HG02884 (cell line): ENCODE measurements around the gene GRID1.

Experiments
- ATAC-seq: cut with Tn5 transposase; IDR thresholded peaks from one replicate; pipeline ENCODE4 v1.9.1; 2021; ENCODE audit warnings: mild to moderate bottlenecking, moderate library complexity; ENCODE audit not compliant: unreplicated experiment

Gene GRID1

GRCh38 chr10:86366033-86366901 is at the start of gene GRID1:
TSS of gene GRID1 (minus strand) at chr10:86366795.
- no peak for ATAC-seq

GRCh38 chr10:86415583-86415982 is 49.0 kb upstream of the GRID1 start:
- no peak for ATAC-seq

GRCh38 chr10:86415116-86415515 is 48.5 kb upstream of the GRID1 start:
- no peak for ATAC-seq

GRCh38 chr10:86413046-86413728 is 46.6 kb upstream of the GRID1 start:
- peak; percentile 74 for ATAC-seq

- no peak for ATAC-seq
Measured at GRCh38 chr10:86411852-86412560, 45.4 kb upstream of the GRID1 start.

GRCh38 chr10:86411281-86411841 is 44.8 kb upstream of the GRID1 start:
- peak; percentile 56 for ATAC-seq

- ATAC-seq: no peak
Measured at GRCh38 chr10:86410542-86411124, 44.0 kb upstream of the GRID1 start.

GRCh38 chr10:86409183-86409582 is 42.6 kb upstream of the GRID1 start:
- no peak for ATAC-seq

- ATAC-seq: no peak
Measured at GRCh38 chr10:86403183-86403797, 36.7 kb upstream of the GRID1 start.

GRCh38 chr10:86402283-86402941 is 35.8 kb upstream of the GRID1 start:
- no peak for ATAC-seq

GRCh38 chr10:86401588-86402282 is 35.1 kb upstream of the GRID1 start:
- ATAC-seq: no peak

GRCh38 chr10:86400705-86401587 is 34.4 kb upstream of the GRID1 start:
- peak; percentile 26 for ATAC-seq

GRCh38 chr10:86399879-86400704 is 33.5 kb upstream of the GRID1 start:
- peak; percentile 90 for ATAC-seq

- no peak for ATAC-seq
Measured at GRCh38 chr10:86399514-86399878, 32.9 kb upstream of the GRID1 start.

- no peak for ATAC-seq
Measured at GRCh38 chr10:86397120-86397519, 30.5 kb upstream of the GRID1 start.

GRCh38 chr10:86393862-86394455 is 27.4 kb upstream of the GRID1 start:
- no peak for ATAC-seq

- no peak for ATAC-seq
Measured at GRCh38 chr10:86393362-86393761, 26.8 kb upstream of the GRID1 start.
